Measurements from ENCODE around the gene ZNF275.
"Not testable (repeated sequence)": the region's sequence is repeated elsewhere in the genome, so short reads cannot be mapped to it uniquely, and the experiment has no call there.

ZNF275 gene

DNA sequence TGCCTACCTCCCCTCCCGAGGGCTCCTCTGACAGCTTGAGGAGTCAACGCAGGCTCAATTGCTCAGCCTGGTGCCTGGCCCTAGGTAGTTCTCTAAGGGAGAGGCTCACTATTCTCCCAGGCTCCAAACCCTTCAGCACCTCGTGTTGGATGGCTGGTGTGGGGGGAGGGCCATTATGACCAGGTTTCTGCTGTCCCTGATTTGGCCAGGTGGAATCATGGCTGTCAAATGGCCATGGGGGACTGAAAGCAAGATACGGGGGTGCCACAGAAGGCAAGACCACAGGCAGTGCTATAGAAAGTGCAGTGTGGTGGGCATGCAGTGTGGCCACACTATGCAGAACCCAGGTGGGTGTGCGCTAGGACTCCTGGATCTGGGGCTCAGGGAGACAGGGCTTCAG is 21.9 kb upstream of the ZNF275 start:
- DNase-seq (ENCODE audit: low read depth) = no peak
- no peak overlapping the region for H3K4me3 ChIP-seq (ENCODE audit: low read depth, low read length)
- TF ChIP-seq, protein P1, sequence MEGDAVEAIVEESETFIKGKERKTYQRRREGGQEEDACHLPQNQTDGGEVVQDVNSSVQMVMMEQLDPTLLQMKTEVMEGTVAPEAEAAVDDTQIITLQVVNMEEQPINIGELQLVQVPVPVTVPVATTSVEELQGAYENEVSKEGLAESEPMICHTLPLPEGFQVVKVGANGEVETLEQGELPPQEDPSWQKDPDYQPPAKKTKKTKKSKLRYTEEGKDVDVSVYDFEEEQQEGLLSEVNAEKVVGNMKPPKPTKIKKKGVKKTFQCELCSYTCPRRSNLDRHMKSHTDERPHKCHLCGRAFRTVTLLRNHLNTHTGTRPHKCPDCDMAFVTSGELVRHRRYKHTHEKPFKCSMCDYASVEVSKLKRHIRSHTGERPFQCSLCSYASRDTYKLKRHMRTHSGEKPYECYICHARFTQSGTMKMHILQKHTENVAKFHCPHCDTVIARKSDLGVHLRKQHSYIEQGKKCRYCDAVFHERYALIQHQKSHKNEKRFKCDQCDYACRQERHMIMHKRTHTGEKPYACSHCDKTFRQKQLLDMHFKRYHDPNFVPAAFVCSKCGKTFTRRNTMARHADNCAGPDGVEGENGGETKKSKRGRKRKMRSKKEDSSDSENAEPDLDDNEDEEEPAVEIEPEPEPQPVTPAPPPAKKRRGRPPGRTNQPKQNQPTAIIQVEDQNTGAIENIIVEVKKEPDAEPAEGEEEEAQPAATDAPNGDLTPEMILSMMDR (IDR thresholded peaks at IDR 0.05; ENCODE audit: insufficient read depth, low read depth, low read length, missing control alignments) = no peak

DNA sequence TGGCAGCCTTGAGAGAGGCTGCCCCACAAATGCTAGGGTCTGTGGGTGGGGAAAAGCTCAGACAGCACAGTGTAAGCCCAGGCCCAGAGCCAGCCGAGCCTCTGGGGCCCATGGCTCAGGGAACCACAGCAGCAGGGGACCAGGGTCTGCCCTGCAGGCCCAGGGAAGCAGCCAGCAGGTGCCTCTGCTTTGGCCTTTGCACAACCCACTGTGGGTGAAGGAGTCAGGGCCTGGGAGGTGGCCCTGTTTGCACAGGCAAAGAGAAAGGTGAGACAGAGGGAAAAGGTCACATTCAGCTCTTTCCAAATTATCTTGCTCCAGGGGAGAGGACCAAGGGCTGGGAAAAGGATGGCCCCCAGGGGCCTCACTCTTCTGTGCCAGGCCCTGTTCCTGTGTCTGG is 21.1 kb upstream of the ZNF275 start:
- TF ChIP-seq, protein P1 (IDR thresholded peaks at IDR 0.05; ENCODE audit: insufficient read depth, low read depth, low read length, missing control alignments) = no peak
- DNase-seq (ENCODE audit: low read depth) = no peak

DNA sequence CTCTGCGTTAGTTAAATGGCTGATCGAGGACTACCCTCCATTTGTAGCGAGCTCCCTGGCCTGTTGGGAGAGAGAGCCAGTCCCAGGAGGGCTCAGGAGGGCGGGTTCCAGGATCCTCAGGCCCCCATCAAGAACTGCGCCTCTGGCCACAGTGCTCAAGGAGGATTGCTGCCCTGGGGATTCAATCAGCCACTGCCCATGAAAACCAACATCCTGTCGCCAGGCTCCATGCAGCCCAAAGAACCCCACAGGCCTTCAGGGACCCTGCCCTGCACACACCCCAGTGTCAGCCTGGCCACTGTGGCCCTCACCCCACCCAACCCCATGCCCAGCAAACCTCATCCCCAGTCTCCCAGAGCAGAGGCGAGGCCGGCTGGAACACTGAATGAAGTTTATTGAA is 16.6 kb upstream of the ZNF275 start:
- H3K4me3 ChIP-seq (ENCODE audit: low read depth, low read length) = no peak overlapping the region
- no peak for DNase-seq (ENCODE audit: low read depth)
- TF ChIP-seq, protein P1 (IDR thresholded peaks at IDR 0.05; ENCODE audit: insufficient read depth, low read depth, low read length, missing control alignments) = no peak

More for the DNA sequence above, 21.1 kb upstream of the ZNF275 start:
- no peak overlapping the region for H3K4me3 ChIP-seq (ENCODE audit: low read depth, low read length)

DNA sequence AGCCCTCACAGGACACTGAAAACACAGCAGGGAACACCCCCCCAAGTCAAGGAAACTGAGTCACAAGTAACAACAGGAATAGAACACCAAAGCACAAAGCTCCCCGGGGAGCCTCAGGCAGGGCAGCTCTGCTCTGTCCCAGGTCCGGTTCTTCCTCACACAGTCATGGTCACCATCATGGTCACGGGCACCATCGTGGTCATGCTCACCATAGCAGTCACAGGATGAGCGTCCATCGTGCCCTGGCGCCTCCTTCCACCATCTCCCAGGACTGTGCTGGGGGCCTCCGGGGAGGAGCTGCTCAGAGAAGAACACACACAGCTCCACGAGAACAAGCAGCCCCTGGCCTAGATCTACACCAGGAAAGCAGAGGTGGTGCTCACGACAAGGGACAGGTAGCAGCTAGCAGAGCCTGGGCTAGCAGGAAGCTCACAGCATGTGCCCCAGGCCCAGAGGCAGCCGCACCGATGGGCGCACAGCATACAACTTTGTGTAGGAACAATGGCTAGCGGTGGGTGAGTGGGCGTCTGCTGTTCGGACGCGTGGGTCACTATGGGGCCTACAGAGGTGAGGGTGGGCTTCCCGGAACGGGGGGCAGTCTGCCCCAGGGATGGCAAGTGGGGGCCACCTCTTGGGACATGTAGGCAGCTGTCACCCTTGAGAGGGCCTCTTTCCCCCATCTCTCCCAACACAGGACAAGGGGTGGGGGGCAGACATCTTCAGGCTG is 15.8 kb upstream of the ZNF275 start:
- H3K4me3 ChIP-seq (ENCODE audit: low read depth, low read length) = no peak overlapping the region
- TF ChIP-seq, protein P1 (IDR thresholded peaks at IDR 0.05; ENCODE audit: insufficient read depth, low read depth, low read length, missing control alignments) = no peak
- DNase-seq (ENCODE audit: low read depth) = no peak

DNA sequence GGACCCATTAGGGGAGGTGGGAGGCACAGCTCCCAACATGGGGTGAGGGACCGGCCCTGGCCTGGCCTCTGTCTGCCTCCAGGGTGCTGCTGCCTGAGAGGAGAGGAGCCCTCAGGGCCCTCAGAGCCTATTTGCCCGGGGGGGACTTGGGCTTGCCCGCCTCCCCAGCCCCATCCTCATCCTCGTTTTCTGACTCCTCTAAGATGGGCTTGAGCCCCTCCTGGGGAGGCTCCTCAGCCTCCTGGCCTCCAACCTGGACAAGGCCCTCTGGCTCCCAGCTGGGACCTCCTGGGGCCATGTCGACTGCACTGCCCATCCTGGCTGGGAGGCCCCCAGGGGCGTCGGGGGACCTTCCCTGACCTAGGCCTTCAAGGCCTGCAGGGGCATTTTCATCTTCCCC is 15.1 kb upstream of the ZNF275 start:
- DNase-seq (ENCODE audit: low read depth) = no peak
- TF ChIP-seq, protein P1 (IDR thresholded peaks at IDR 0.05; ENCODE audit: insufficient read depth, low read depth, low read length, missing control alignments) = no peak
- H3K4me3 ChIP-seq (ENCODE audit: low read depth, low read length) = no peak overlapping the region

DNA sequence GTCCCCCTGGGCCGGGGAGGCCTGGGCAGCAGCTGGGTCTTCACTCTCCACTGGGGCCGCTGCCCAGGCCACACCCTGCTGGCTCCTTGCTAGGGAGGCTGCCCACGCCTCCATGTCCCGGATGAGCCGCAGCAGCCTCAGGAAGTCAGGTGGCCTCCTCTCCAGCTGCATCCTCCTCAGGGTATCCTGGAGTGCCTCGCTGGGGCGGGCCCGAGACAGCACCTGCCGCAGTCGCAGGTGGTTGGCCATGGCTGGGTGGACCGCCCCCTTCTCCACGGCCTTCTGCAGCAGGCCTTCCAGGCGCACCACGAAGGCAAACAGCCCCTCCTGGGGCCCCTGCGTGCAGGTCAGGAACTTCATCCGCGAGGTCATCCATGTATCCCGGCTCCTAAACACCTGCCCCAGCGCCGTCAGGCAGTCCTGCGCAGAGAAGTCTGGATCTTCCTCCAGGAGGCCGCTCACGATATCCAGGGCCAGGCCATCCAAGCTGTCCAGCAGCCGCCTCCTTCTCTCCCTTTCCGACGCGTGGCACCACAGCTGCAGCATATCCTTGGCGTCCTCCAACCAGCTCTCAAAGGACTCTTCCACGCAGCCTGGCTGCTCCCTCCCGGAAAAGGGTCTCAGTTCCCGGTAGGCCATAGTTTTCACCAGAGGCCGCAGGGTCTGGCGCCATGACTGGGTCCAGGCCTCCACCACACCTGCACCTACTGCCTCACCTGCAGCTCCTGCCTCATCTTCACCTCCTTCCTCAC is 14.5 kb upstream of the ZNF275 start:
- no peak for DNase-seq (ENCODE audit: low read depth)
- TF ChIP-seq, protein P1 (IDR thresholded peaks at IDR 0.05; ENCODE audit: insufficient read depth, low read depth, low read length, missing control alignments) = no peak
- no peak overlapping the region for H3K4me3 ChIP-seq (ENCODE audit: low read depth, low read length)

DNA sequence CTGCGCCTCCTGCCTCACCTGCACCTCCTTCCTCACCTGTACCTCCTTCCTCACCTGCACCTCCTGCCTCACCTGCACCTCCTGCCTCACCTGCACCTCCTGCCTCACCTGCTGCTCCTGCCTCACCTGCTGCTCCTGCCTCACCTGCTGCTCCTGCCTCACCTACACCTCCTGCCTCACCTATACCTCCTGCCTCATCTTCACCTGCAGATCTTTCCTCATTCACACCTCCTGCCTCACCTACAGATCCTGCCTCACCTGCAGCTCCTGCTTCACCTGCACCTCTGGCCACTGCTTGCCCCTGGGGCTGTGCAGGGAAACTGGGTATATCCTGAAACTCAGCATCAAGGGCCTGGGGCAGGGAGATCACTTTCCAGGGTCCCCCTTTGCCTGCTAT is 13.9 kb upstream of the ZNF275 start:
- not testable (repeated sequence) for H3K4me3 ChIP-seq (ENCODE audit: low read depth, low read length); DNase-seq (ENCODE audit: low read depth)

Measured in GM12865 (cell line).